GM19238 (cell line): ENCODE measurements around the gene IFITM1.
"Not testable (repeated sequence)": the region's sequence is repeated elsewhere in the genome, so short reads cannot be mapped to it uniquely, and the experiment has no call there.

Source experiments
- DNase-seq: peaks from one replicate; pipeline ENCODE4 v3.0.0; 2011; ENCODE audit warnings: low spot score; ENCODE audit not compliant: insufficient read length

The IFITM1 gene

GRCh38 chr11:325796-326591 lies 12.2 kb downstream of the IFITM1 start:
- no peak for DNase-seq

- DNase-seq = no peak
Observed at GRCh38 chr11:326592-326841, 12.7 kb downstream of the IFITM1 start.

- DNase-seq = peak; percentile 73
Observed at GRCh38 chr11:326842-327580, 13.2 kb downstream of the IFITM1 start.

- DNase-seq = no peak
Observed at GRCh38 chr11:327581-327923, 13.7 kb downstream of the IFITM1 start.

- DNase-seq = no peak
Observed at GRCh38 chr11:328012-328411, 14.2 kb downstream of the IFITM1 start.

- not testable (repeated sequence) for DNase-seq
Observed at GRCh38 chr11:328516-329100, 14.8 kb downstream of the IFITM1 start.

- no peak for DNase-seq
Observed at GRCh38 chr11:329886-330253, 16.0 kb downstream of the IFITM1 start.

GRCh38 chr11:330307-330693 lies 16.5 kb downstream of the IFITM1 start:
- no peak for DNase-seq

GRCh38 chr11:330694-331357 lies 17.0 kb downstream of the IFITM1 start:
- no peak for DNase-seq

- DNase-seq = no peak
Observed at GRCh38 chr11:331358-332060, 17.7 kb downstream of the IFITM1 start.

- DNase-seq = no peak
Observed at GRCh38 chr11:332651-333480, 19.0 kb downstream of the IFITM1 start.

GRCh38 chr11:333616-334263 lies 19.9 kb downstream of the IFITM1 start:
- DNase-seq = not testable (repeated sequence)

GRCh38 chr11:334264-334994 lies 20.6 kb downstream of the IFITM1 start:
- no peak for DNase-seq

GRCh38 chr11:335779-336658 lies 22.2 kb downstream of the IFITM1 start:
- no peak for DNase-seq

GRCh38 chr11:336659-337198 lies 22.9 kb downstream of the IFITM1 start:
- no peak for DNase-seq

GRCh38 chr11:337711-338110 lies 23.9 kb downstream of the IFITM1 start:
- no peak for DNase-seq

GRCh38 chr11:339963-340362 lies 26.1 kb downstream of the IFITM1 start:
- DNase-seq = no peak
